ENCODE results near the gene TRIM72. TPM values are rescaled to one million over a fixed set of nuclear protein-coding genes. Genes with fewer than 3 reads are reported as not detected.

TRIM72 gene
- total and polyA plus RNA-seq, 9 of the 15 experiments (the other 6 are each of a cell fraction or from before 2014, with no cell fraction given): under 0.01 TPM; not detected in 8

DNA sequence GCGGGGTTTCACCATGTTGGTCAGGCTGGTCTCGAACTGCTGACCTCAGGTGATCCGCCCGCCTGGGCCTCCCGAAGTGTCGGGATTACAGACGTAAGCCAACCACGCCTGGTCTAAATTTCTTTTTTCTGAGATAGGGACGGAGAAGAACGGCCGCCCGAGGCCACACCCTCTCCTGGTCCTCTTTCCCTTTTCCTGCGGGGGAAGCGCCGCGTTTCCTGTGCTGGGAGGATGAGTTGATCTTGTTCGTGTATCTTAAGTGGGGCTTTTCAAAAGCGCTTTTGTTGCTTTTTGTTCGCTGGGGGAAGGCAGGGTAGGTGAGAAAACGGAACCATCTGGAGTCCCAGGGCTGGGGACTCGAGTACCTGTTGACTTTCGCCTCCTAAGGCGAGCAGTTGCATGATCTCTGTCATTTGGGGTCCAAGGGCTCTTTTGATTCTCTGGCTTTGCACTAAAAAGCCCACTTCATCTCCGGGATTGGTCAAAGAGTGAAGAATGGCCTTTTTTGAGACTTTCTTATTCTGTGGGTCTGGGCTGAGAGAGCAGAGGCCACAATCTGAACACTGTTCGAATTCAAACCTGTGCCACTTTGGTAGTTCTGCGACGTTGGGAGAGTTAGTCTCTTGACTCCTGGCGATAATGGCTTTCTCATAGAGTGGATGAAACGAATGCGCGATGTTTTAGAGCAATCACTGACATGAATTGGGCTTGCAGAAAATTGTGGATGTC lies 32.7 kb upstream of the TRIM72 start (continued):
- TF ChIP-seq, protein P1, sequence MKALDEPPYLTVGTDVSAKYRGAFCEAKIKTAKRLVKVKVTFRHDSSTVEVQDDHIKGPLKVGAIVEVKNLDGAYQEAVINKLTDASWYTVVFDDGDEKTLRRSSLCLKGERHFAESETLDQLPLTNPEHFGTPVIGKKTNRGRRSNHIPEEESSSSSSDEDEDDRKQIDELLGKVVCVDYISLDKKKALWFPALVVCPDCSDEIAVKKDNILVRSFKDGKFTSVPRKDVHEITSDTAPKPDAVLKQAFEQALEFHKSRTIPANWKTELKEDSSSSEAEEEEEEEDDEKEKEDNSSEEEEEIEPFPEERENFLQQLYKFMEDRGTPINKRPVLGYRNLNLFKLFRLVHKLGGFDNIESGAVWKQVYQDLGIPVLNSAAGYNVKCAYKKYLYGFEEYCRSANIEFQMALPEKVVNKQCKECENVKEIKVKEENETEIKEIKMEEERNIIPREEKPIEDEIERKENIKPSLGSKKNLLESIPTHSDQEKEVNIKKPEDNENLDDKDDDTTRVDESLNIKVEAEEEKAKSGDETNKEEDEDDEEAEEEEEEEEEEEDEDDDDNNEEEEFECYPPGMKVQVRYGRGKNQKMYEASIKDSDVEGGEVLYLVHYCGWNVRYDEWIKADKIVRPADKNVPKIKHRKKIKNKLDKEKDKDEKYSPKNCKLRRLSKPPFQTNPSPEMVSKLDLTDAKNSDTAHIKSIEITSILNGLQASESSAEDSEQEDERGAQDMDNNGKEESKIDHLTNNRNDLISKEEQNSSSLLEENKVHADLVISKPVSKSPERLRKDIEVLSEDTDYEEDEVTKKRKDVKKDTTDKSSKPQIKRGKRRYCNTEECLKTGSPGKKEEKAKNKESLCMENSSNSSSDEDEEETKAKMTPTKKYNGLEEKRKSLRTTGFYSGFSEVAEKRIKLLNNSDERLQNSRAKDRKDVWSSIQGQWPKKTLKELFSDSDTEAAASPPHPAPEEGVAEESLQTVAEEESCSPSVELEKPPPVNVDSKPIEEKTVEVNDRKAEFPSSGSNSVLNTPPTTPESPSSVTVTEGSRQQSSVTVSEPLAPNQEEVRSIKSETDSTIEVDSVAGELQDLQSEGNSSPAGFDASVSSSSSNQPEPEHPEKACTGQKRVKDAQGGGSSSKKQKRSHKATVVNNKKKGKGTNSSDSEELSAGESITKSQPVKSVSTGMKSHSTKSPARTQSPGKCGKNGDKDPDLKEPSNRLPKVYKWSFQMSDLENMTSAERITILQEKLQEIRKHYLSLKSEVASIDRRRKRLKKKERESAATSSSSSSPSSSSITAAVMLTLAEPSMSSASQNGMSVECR (CRISPR knock-in tag; IDR thresholded peaks at IDR 0.05): 0 out of 2 replicates have a peak, but pooled peaks have one; percentile 13
- TF ChIP-seq ZKSCAN8 (CRISPR knock-in tag; IDR thresholded peaks at IDR 0.05) (no peak), PTBP1 (IDR thresholded peaks at IDR 0.05; ENCODE audit: low read depth, low read length) (no peak), LARP7 (IDR thresholded peaks at IDR 0.05) (no peak), SIN3A (IDR thresholded peaks at IDR 0.05; ENCODE audit: borderline replicate concordance in 2 of 2, control insufficient read depth in 1 of 2, low read depth in 2 of 2, low read length in 2 of 2) (peak in 1 of 2 experiments; percentile 2; a peak in 1 of 4 replicates), ZNF780A (CRISPR knock-in tag; IDR thresholded peaks at IDR 0.05) (no peak), TAF9B (IDR thresholded peaks at IDR 0.05; ENCODE audit: partially characterized antibody) (no peak), FOXA1 (IDR thresholded peaks at IDR 0.05; ENCODE audit: borderline replicate concordance) (no peak)
- TF ChIP-seq, protein P2, sequence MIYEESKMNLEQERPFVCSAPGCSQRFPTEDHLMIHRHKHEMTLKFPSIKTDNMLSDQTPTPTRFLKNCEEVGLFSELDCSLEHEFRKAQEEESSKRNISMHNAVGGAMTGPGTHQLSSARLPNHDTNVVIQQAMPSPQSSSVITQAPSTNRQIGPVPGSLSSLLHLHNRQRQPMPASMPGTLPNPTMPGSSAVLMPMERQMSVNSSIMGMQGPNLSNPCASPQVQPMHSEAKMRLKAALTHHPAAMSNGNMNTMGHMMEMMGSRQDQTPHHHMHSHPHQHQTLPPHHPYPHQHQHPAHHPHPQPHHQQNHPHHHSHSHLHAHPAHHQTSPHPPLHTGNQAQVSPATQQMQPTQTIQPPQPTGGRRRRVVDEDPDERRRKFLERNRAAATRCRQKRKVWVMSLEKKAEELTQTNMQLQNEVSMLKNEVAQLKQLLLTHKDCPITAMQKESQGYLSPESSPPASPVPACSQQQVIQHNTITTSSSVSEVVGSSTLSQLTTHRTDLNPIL (CRISPR knock-in tag; IDR thresholded peaks at IDR 0.05): no peak
- TF ChIP-seq, protein P3, sequence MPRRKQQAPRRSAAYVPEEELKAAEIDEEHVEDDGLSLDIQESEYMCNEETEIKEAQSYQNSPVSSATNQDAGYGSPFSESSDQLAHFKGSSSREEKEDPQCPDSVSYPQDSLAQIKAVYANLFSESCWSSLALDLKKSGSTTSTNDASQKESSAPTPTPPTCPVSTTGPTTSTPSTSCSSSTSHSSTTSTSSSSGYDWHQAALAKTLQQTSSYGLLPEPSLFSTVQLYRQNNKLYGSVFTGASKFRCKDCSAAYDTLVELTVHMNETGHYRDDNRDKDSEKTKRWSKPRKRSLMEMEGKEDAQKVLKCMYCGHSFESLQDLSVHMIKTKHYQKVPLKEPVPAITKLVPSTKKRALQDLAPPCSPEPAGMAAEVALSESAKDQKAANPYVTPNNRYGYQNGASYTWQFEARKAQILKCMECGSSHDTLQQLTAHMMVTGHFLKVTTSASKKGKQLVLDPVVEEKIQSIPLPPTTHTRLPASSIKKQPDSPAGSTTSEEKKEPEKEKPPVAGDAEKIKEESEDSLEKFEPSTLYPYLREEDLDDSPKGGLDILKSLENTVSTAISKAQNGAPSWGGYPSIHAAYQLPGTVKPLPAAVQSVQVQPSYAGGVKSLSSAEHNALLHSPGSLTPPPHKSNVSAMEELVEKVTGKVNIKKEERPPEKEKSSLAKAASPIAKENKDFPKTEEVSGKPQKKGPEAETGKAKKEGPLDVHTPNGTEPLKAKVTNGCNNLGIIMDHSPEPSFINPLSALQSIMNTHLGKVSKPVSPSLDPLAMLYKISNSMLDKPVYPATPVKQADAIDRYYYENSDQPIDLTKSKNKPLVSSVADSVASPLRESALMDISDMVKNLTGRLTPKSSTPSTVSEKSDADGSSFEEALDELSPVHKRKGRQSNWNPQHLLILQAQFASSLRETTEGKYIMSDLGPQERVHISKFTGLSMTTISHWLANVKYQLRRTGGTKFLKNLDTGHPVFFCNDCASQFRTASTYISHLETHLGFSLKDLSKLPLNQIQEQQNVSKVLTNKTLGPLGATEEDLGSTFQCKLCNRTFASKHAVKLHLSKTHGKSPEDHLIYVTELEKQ (CRISPR knock-in tag; IDR thresholded peaks at IDR 0.05): no peak
- TF ChIP-seq, protein P4, sequence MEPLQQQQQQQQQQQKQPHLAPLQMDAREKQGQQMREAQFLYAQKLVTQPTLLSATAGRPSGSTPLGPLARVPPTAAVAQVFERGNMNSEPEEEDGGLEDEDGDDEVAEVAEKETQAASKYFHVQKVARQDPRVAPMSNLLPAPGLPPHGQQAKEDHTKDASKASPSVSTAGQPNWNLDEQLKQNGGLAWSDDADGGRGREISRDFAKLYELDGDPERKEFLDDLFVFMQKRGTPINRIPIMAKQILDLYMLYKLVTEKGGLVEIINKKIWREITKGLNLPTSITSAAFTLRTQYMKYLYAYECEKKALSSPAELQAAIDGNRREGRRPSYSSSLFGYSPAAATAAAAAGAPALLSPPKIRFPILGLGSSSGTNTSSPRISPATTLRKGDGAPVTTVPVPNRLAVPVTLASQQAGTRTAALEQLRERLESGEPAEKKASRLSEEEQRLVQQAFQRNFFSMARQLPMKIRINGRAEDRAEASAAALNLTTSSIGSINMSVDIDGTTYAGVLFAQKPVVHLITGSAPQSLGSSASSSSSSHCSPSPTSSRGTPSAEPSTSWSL (CRISPR knock-in tag; IDR thresholded peaks at IDR 0.05; ENCODE audit: borderline replicate concordance): no peak
- TF ChIP-seq, protein P5, sequence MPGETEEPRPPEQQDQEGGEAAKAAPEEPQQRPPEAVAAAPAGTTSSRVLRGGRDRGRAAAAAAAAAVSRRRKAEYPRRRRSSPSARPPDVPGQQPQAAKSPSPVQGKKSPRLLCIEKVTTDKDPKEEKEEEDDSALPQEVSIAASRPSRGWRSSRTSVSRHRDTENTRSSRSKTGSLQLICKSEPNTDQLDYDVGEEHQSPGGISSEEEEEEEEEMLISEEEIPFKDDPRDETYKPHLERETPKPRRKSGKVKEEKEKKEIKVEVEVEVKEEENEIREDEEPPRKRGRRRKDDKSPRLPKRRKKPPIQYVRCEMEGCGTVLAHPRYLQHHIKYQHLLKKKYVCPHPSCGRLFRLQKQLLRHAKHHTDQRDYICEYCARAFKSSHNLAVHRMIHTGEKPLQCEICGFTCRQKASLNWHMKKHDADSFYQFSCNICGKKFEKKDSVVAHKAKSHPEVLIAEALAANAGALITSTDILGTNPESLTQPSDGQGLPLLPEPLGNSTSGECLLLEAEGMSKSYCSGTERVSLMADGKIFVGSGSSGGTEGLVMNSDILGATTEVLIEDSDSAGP (CRISPR knock-in tag; IDR thresholded peaks at IDR 0.05): no peak

Data from K562 (cell line).